ENCODE data around the gene GAPDH. TPM values are rescaled to one million over a fixed set of nuclear protein-coding genes. Genes with fewer than 3 reads are reported as not detected.

Gene GAPDH
- total RNA-seq, 1 donor from 2014 or later: 4,109 TPM

- no peak for ATAC-seq (ENCODE audit: poor library complexity)
- DNase-seq: no peak
- intact Hi-C loops (cut with DNase I): loop anchor here (10.0 kb wide), 1 partner anchor 214 kb away; no protein-coding TSS in a partner anchor
Measured at GRCh38 chr12:6538420-6539313, 4.3 kb downstream of the GAPDH start.

GRCh38 chr12:6539314-6539682 is 5.0 kb downstream of the GAPDH start:
- DNase-seq (no peak), ATAC-seq (ENCODE audit: poor library complexity) (no peak)
- intact Hi-C loops (cut with DNase I): loop anchor here (10.0 kb wide), 1 partner anchor 214 kb away; no protein-coding TSS in a partner anchor

- ATAC-seq (ENCODE audit: poor library complexity) (peak; percentile 9), DNase-seq (peak; percentile 49)
Measured at GRCh38 chr12:6539707-6540134, 5.4 kb downstream of the GAPDH start.

GRCh38 chr12:6540181-6540877 is 6.0 kb downstream of the GAPDH start:
- DNase-seq (peak; percentile 94), ATAC-seq (ENCODE audit: poor library complexity) (peak; percentile 67)
- intact Hi-C loops (cut with DNase I): no loop called here

More at GRCh38 chr12:6539707-6540134, 5.4 kb downstream of the GAPDH start:
- intact Hi-C loops (cut with DNase I): loop anchor here (10.0 kb wide), 1 partner anchor 215 kb away; no protein-coding TSS in a partner anchor

- intact Hi-C loops (cut with DNase I): no loop called here
- no peak for ATAC-seq (ENCODE audit: poor library complexity)
- no peak for DNase-seq
Measured at GRCh38 chr12:6541371-6542165, 7.3 kb downstream of the GAPDH start.

GRCh38 chr12:6542209-6543009 is 8.1 kb downstream of the GAPDH start:
- ATAC-seq (ENCODE audit: poor library complexity) (no peak), DNase-seq (no peak)
- intact Hi-C loops (cut with DNase I): no loop called here

- no peak for ATAC-seq (ENCODE audit: poor library complexity)
- intact Hi-C loops (cut with DNase I): no loop called here
- no peak for DNase-seq
Measured at GRCh38 chr12:6546016-6546415, 11.7 kb downstream of the GAPDH start.

- DNase-seq (no peak), ATAC-seq (ENCODE audit: poor library complexity) (no peak)
- intact Hi-C loops (cut with DNase I): no loop called here
Measured at GRCh38 chr12:6547566-6547965, 13.2 kb downstream of the GAPDH start.

- no peak for ATAC-seq (ENCODE audit: poor library complexity)
- DNase-seq: peak; percentile 65
- intact Hi-C loops (cut with DNase I): no loop called here
Measured at GRCh38 chr12:6547987-6548386, 13.7 kb downstream of the GAPDH start.

GRCh38 chr12:6548556-6548955 is 14.2 kb downstream of the GAPDH start:
- DNase-seq: peak; percentile 51
- intact Hi-C loops (cut with DNase I): no loop called here
- ATAC-seq (ENCODE audit: poor library complexity): no peak

- DNase-seq (peak; percentile 45), ATAC-seq (ENCODE audit: poor library complexity) (no peak)
- intact Hi-C loops (cut with DNase I): no loop called here
Measured at GRCh38 chr12:6548966-6549683, 14.8 kb downstream of the GAPDH start.

- intact Hi-C loops (cut with DNase I): no loop called here
- ATAC-seq (ENCODE audit: poor library complexity): no peak
- DNase-seq: peak; percentile 40
Measured at GRCh38 chr12:6549684-6550151, 15.4 kb downstream of the GAPDH start.

- intact Hi-C loops (cut with DNase I): no loop called here
- no peak for ATAC-seq (ENCODE audit: poor library complexity)
Measured at GRCh38 chr12:6550294-6551062, 16.2 kb downstream of the GAPDH start.

GRCh38 chr12:6551063-6551461 is 16.7 kb downstream of the GAPDH start:
- intact Hi-C loops (cut with DNase I): no loop called here
- DNase-seq (peak; percentile 90), ATAC-seq (ENCODE audit: poor library complexity) (peak; percentile 36)

More at GRCh38 chr12:6550294-6551062, 16.2 kb downstream of the GAPDH start:
- DNase-seq: peak; percentile 78

- ATAC-seq (ENCODE audit: poor library complexity): no peak
- peak; percentile 60 for DNase-seq
- intact Hi-C loops (cut with DNase I): no loop called here
Measured at GRCh38 chr12:6551496-6552139, 17.3 kb downstream of the GAPDH start.

GRCh38 chr12:6552140-6552551 is 17.8 kb downstream of the GAPDH start:
- ATAC-seq (ENCODE audit: poor library complexity) (peak; percentile 57), DNase-seq (peak; percentile 83)
- intact Hi-C loops (cut with DNase I): no loop called here

Measured in Right ventricle myocardium superior (tissue), 1 donor.